ENCODE measurements around the gene DPP6.

GRCh38 chr7:154387252-154387651, 335.1 kb downstream of the DPP6 start:
- TF ChIP-seq CTCF (conservative IDR thresholded peaks at IDR 0.05): no peak
- no peak for TF ChIP-seq EZH2 (IDR thresholded peaks at IDR 0.05; ENCODE audit: low read depth)
